SU-DHL-6 (cell line): ENCODE results near the gene ZFP82.

Experiments
- H2AFZ ChIP-seq: fragments of 200-600 bp; sonication (generic); 2 replicates; pipeline ENCODE4 v1.6.1; 2014; ENCODE audit warnings: low read depth, mild to moderate bottlenecking, moderate library complexity, mixed read lengths, antibody characterized with exemption, low read length; ENCODE audit not compliant: severe bottlenecking
- H3F3A ChIP-seq: fragments of 200-600 bp; shearing (Covaris generic); 2 replicates; pipeline ENCODE4 v1.6.0; 2016; ENCODE audit warnings: antibody characterized with exemption, mild to moderate bottlenecking; ENCODE audit not compliant: insufficient read depth
- H3K27ac ChIP-seq: fragments of 200-600 bp; sonication (generic); 2 replicates; pipeline ENCODE4 v1.5.1; 2016; ENCODE audit warnings: low read depth, mild to moderate bottlenecking, low read length, moderate library complexity, mixed read lengths
- H3K27me3 ChIP-seq: fragments of 200-600 bp; sonication (generic), shearing (Covaris generic); 2 replicates; pipeline ENCODE4 v1.6.0; 2014; ENCODE audit warnings: mild to moderate bottlenecking, low read length
- H3K36me3 ChIP-seq: fragments of 200-600 bp; sonication (generic); 2 replicates; pipeline ENCODE4 v1.6.1; 2014; ENCODE audit warnings: mild to moderate bottlenecking, low read length, mixed read lengths
- H3K4me2 ChIP-seq: fragments of 300-600, 200-600 bp; shearing (Covaris generic), sonication (generic); 2 replicates; pipeline ENCODE4 v1.6.0; 2014; ENCODE audit warnings: low read length, low read depth, mild to moderate bottlenecking; ENCODE audit not compliant: poor library complexity, severe bottlenecking
- H3K4me3 ChIP-seq: fragments of 200-600 bp; sonication (generic); 2 replicates; pipeline ENCODE4 v1.5.1; 2014; ENCODE audit warnings: antibody characterized with exemption, low read length, mild to moderate bottlenecking, mixed read lengths; ENCODE audit not compliant: insufficient read depth, poor library complexity, severe bottlenecking
- H3K79me2 ChIP-seq: fragments of 200-600 bp; sonication (generic); 2 replicates; pipeline ENCODE4 v1.6.1; 2014; ENCODE audit warnings: mild to moderate bottlenecking, low read length, moderate library complexity; ENCODE audit not compliant: insufficient read depth
- H3K9ac ChIP-seq: fragments of 200-600 bp; sonication (generic); 2 replicates; pipeline ENCODE4 v1.7.0; 2014; ENCODE audit warnings: mild to moderate bottlenecking, low read length
- H3K9me2 ChIP-seq: fragments of 200-600 bp; sonication (generic); replicated peaks from 2 replicates; pipeline ENCODE4 v1.6.1; 2014; ENCODE audit warnings: low read length; ENCODE audit not compliant: insufficient read depth
- H3K9me3 ChIP-seq: fragments of 200-600 bp; sonication (generic); 2 replicates; pipeline ENCODE4 v1.6.1; 2014; ENCODE audit warnings: low read length, mixed read lengths; ENCODE audit not compliant: insufficient read depth
- H4K20me1 ChIP-seq: fragments of 200-600 bp; sonication (generic); 2 replicates; pipeline ENCODE4 v1.6.1; 2014; ENCODE audit warnings: low read depth, mild to moderate bottlenecking, antibody characterized with exemption, low read length, moderate library complexity, mixed read lengths
- EZH2phosphoT487 ChIP-seq: fragments of 200-600 bp; sonication (generic), shearing (Covaris generic); conservative IDR thresholded peaks from 2 replicates; pipeline ENCODE4 v1.6.1; 2018; ENCODE audit warnings: mild to moderate bottlenecking, antibody characterized with exemption, low read length, moderate library complexity, mixed read lengths
- TF ChIP-seq, protein P1 (sequence below): fragments of 200-600 bp; sonication (generic); IDR thresholded peaks from one replicate; pipeline ENCODE4 v1.5.1; 2017; ENCODE audit warnings: antibody characterized with exemption, mild to moderate bottlenecking, low read length, moderate library complexity; ENCODE audit not compliant: insufficient read depth, poor library complexity, severe bottlenecking

ZFP82 gene

DNA sequence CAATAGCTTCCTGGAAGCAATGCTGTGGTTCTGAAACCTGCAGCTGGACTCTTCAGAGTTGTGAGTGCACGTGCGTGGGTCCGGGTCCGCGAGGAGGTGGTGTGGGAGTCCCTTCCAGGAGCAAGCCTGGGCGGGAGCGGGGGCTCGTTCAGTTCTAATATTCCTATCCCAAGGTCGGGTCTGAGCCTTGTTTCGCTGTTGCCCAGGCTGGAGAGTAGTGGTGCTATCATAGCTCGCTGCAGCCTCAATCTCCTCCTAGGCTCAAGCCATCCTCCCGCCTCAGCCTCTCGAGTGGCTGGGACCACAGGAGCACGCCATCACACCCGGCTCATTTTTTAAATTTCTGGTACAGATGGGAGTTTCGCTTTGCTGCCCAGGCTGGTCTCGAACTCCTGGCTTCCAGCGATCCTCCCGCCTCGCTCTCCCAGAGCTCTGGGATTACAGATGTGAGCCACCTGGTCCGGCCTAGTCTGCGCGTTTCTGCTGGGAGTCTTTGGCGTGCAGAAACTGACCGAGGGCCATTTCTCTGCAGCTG is 625 bp downstream of the ZFP82 start:
- Histone ChIP-seq H3K4me2 (peak overlapping the region; percentile 89), H3K9me3 (no peaks in the 10 kb centered on the region), H3K9ac (peak overlapping the region; percentile 79), H4K20me1 (0 out of 2 replicates have a peak, but pooled peaks cover 3% of the 10 kb centered on the region), H3K4me3 (peak overlapping the region; percentile 85), H3K36me3 (peaks cover 4% of the 10 kb centered on the region; the same call in 1 of the 2 replicates), H3F3A (peaks cover 4% of the 10 kb centered on the region; the same call in 1 of the 2 replicates), H3K79me2 (peaks cover 56% of the 10 kb centered on the region), H3K9me2 (no peaks in the 10 kb centered on the region), H2AFZ (peak overlapping the region; percentile 99), H3K27me3 (no peaks in the 10 kb centered on the region), H3K27ac (peak overlapping the region; percentile 64)
- TF ChIP-seq, protein P1, sequence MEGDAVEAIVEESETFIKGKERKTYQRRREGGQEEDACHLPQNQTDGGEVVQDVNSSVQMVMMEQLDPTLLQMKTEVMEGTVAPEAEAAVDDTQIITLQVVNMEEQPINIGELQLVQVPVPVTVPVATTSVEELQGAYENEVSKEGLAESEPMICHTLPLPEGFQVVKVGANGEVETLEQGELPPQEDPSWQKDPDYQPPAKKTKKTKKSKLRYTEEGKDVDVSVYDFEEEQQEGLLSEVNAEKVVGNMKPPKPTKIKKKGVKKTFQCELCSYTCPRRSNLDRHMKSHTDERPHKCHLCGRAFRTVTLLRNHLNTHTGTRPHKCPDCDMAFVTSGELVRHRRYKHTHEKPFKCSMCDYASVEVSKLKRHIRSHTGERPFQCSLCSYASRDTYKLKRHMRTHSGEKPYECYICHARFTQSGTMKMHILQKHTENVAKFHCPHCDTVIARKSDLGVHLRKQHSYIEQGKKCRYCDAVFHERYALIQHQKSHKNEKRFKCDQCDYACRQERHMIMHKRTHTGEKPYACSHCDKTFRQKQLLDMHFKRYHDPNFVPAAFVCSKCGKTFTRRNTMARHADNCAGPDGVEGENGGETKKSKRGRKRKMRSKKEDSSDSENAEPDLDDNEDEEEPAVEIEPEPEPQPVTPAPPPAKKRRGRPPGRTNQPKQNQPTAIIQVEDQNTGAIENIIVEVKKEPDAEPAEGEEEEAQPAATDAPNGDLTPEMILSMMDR, result no peak
- no peak for TF ChIP-seq EZH2phosphoT487

- peaks cover 60% of the 10 kb centered on the region for H3K79me2 ChIP-seq
- no peaks in the 10 kb centered on the region for H3K9me2 ChIP-seq
- no peak overlapping the region for H3K4me3 ChIP-seq
- H3F3A ChIP-seq, result 0 out of 2 replicates have a peak, but pooled peaks cover 4% of the 10 kb centered on the region
- no peak overlapping the region for H3K9ac ChIP-seq
- no peak overlapping the region for H2AFZ ChIP-seq
- no peak for TF ChIP-seq EZH2phosphoT487
- TF ChIP-seq, protein P1, result no peak
- H3K36me3 ChIP-seq, result peaks cover 31% of the 10 kb centered on the region
- no peak overlapping the region for H3K27ac ChIP-seq
- H3K27me3 ChIP-seq, result no peaks in the 10 kb centered on the region
- no peak overlapping the region for H3K4me2 ChIP-seq
- no peaks in the 10 kb centered on the region for H3K9me3 ChIP-seq
- H4K20me1 ChIP-seq, result no peaks in the 10 kb centered on the region
Measured at GRCh38 chr19:36409841-36410240, 8.6 kb downstream of the ZFP82 start.

DNA sequence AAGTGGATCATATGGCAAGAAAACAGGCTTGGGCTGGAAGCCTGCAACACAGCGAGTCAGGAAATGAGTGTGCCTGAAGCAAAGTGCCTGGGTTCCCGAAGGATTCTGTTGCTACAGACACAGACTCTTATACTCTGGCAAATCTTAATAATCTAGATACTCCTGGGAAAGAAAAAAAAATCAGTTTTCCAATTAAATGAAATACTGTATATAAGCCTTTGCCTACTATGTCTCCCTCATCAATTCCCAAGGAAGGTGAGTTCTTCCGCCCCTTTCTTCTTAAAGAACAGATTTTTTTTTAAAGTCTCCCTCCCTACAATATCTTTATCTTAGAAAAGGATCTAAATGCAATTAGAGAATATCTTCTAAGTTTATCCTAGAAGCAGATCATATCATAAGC is 10.3 kb downstream of the ZFP82 start:
- H3K9me2 ChIP-seq, result no peaks in the 10 kb centered on the region
- TF ChIP-seq EZH2phosphoT487, result no peak
- TF ChIP-seq, protein P1, result no peak
- no peak overlapping the region for H3K27ac ChIP-seq
- peaks cover 38% of the 10 kb centered on the region for H3K36me3 ChIP-seq
- no peak overlapping the region for H3K4me2 ChIP-seq
- H4K20me1 ChIP-seq, result no peaks in the 10 kb centered on the region
- no peak overlapping the region for H3K9ac ChIP-seq
- no peaks in the 10 kb centered on the region for H3K27me3 ChIP-seq
- H2AFZ ChIP-seq, result no peak overlapping the region
- H3K4me3 ChIP-seq, result no peak overlapping the region
- peaks cover 43% of the 10 kb centered on the region for H3K79me2 ChIP-seq
- no peaks in the 10 kb centered on the region for H3F3A ChIP-seq
- no peaks in the 10 kb centered on the region for H3K9me3 ChIP-seq
